ENCODE data around the gene PLEKHA4. TPM values are rescaled to one million over a fixed set of nuclear protein-coding genes. Genes with fewer than 3 reads are reported as not detected.
"Not testable (repeated sequence)": the region's sequence is repeated elsewhere in the genome, so short reads cannot be mapped to it uniquely, and the experiment has no call there.

PLEKHA4 gene
- total RNA-seq, 1 donor from 2014 or later: 29.5 TPM

- no peak for DNase-seq (ENCODE audit: low read depth)
These were observed 22.1 kb upstream of the PLEKHA4 start for GRCh38 chr19:48890551-48890950.

- not testable (repeated sequence) for DNase-seq (ENCODE audit: low read depth)
These were observed 21.1 kb upstream of the PLEKHA4 start for GRCh38 chr19:48889496-48889895.

DNA sequence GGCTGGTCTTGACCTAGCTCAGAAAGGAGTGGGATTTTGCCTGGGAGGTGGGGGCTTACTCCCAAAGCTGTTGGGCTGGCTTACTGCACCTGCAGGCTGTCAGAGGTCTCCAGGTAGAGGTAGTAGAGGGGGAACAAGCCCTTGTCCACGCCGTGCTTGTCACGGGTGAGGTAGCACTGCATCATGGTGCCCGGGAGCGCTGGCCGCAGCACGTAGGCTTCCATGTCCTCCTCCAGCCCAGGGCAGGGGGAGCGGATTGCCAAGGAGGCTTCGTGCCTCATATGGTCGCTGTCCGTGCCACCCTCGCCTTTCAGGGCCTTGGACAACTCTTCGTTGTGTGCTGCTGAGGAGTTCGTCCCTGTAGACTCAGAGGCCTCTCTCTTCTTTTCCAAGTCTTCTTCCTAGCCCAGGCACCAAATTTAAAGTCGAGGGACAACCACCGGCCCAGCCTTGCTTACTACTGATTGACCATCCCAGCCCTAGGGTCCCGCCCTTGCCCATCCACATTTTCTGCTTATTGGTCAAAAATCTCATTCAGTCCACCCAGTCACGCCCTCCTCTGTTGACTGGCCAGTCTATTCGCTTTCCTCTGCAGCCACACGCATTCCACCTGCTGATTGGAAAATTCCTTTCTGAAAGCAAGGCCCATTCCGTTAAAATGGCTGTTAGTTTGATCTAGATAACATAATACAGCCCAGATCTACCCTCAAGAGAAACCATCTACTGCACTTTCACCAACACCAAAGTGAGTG lies 19.6 kb upstream of the PLEKHA4 start:
- no peak for DNase-seq (ENCODE audit: low read depth)

DNA sequence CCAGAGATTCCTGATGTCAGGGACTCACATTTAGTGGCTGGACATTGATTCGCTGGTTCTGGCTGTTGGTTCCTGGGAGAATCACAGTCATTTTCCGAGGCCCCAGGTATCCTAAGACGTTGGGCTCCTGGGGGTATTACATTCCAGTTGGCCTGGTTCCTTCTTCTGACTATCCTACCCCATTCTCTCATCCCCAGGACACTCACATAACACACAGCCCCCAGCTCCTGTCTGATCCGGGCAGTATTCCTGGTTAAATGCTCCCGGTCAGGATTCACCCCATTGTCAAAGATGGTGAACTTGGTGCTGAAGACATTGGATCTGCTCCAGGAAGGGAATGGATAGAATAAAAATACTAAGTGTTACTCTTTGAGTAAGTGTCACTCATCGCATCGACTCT lies 15.3 kb upstream of the PLEKHA4 start:
- no peak for DNase-seq (ENCODE audit: low read depth)

DNA sequence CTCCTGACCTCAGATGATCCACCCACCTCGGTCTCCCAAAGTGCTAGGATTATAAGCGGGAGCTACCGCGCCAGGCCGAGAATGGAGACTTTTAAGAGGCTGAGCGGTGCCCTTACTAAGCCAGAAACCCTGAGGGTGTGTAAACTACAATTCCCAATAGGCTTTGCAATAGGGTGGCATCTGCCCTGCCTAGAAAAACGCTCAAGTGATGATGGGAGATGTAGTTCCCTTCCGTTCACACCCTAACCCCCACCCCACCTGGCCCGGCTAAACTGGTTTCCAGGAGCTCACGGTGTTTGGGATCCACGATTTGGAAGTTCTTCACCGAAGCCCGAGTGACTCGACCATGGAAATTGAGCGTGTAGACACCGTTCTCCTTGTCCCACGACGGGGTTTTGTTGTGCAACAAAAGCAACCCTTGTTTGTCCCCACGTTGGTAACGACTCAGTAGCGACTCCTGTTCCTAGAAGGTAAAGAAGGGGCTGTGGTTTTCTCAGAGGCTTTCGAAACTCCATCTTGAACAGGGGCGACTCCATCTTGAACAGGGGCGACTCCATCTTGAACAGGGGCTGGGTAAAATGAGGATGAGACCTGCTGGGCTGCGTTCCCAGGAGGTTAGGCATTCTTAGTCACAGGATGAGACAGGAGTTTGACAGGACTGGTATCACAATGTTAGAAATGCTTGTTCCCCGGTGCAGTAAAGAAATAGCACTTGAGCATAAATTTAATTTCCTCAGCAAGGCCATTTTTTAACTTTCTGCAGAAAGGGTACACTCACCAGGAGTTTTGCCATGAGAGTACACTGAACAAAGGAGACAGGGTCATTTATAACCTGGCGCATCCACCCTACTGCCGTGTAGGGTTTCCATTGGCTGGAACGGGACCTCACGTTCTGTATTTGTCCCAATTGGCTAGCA lies 13.6 kb upstream of the PLEKHA4 start:
- no peak for DNase-seq (ENCODE audit: low read depth)

DNA sequence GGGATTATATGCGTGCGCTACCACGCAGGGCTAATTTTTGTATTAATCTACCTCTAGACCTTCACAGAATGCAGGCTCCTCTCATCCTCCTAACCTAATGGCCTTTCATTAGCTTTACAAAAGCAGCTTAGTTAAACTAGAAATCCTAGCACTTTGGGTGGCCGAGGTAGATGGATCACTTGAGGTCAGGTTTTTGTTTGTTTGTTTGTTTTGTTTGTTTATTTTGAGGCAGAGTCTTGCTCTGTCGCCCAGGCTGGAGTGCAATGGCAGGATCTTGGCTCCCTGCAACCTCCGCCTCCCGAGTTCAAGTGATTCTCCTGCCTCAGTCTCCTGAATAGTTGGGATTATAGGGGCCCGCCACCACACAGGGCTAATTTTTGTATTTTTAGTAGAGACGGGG lies 11.3 kb upstream of the PLEKHA4 start:
- not testable (repeated sequence) for DNase-seq (ENCODE audit: low read depth)

DNA sequence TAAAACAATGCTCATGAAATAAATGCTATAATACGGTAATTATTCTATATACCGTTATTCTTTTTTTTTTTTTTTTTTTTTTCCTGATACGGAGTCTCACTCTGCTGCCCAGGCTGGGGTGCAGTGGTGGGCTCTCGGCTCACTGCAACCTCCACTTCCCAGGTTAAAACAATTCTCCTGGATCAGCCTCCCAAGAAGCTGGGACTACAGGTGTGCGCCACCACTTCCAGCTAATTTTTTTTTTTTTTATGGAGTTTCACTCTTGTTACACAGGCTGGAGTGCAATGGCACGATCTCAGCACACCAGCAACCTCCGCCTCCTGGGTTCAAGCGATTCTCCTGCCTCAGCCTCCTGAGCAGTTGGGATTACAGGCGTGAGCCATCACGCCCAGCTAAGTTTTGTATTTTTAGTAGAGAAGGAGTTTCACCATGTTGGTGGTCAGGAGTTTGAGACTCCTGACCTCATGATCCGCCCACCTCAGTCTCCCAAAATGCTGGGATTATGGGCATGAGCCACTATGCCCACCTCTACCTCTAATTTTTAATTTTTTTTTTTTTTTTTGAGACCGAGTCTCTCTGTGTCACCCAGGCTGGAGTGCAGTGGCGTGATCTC lies 10.7 kb upstream of the PLEKHA4 start:
- DNase-seq (ENCODE audit: low read depth): no peak

DNA sequence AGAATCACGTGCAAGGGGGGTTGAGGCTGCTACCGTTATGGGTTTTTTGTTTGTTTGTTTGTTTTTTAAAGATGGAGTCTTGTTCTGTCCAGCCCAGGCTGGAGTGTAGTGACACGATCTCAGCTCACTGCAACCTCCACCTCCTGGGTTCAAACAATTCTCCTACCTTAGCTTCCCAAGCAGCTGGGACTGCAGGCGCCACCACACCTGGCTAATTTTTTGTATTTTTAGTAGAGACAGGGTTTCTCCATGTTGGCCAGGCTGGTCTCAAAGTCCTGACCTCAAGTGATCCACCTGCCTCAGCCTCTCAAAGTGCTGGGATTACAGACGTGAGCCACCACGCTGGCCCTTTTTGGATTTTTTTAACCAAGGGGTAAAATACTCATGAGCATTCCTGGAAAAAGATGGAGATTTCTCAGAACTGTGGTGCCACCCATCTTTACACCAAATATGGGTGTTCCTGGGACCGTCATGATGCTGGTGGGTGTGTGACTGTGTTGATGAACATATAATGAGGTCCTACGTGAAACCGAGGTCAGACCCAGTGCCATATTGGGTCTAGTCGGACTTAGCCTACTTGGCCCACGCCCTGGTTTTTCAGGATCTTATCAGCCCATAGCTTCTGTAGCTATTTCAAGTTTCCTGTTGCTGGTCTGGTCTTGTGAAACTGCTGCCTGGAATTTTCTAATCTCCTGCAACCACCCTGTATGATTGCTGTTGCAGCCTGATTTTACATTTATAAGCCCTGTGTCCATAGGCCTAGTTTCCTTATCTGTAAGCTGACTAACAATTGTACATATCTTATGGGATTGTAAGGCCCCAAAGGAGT lies 10.0 kb upstream of the PLEKHA4 start:
- no peak for DNase-seq (ENCODE audit: low read depth)

GRCh38 chr19:48877855-48878195 lies 9.4 kb upstream of the PLEKHA4 start:
- no peak for DNase-seq (ENCODE audit: low read depth)

- DNase-seq (ENCODE audit: low read depth): not testable (repeated sequence)
These were observed 7.9 kb upstream of the PLEKHA4 start for GRCh38 chr19:48876043-48876981.

DNA sequence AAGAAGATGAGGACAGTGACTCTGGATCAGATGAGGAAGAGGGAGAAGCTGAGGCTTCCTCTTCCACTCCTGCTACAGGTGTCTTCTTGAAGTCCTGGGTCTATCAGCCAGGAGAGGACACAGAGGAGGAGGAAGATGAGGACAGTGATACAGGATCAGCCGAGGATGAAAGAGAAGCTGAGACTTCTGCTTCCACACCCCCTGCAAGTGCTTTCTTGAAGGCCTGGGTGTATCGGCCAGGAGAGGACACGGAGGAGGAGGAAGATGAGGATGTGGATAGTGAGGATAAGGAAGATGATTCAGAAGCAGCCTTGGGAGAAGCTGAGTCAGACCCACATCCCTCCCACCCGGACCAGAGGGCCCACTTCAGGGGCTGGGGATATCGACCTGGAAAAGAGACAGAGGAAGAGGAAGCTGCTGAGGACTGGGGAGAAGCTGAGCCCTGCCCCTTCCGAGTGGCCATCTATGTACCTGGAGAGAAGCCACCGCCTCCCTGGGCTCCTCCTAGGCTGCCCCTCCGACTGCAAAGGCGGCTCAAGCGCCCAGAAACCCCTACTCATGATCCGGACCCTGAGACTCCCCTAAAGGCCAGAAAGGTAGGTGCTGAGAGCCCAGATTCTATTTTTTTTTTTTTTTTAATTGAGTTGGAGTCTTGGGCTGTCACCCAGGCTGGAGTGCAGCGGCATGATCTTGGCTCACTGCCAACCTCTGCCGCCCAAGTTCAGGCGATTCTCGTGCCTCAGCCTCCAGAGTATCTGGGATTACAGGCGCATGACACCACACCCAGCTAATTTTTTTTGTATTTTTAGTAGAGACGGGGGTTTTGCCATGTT lies 6.1 kb upstream of the PLEKHA4 start:
- DNase-seq (ENCODE audit: low read depth): peak; percentile 24

DNA sequence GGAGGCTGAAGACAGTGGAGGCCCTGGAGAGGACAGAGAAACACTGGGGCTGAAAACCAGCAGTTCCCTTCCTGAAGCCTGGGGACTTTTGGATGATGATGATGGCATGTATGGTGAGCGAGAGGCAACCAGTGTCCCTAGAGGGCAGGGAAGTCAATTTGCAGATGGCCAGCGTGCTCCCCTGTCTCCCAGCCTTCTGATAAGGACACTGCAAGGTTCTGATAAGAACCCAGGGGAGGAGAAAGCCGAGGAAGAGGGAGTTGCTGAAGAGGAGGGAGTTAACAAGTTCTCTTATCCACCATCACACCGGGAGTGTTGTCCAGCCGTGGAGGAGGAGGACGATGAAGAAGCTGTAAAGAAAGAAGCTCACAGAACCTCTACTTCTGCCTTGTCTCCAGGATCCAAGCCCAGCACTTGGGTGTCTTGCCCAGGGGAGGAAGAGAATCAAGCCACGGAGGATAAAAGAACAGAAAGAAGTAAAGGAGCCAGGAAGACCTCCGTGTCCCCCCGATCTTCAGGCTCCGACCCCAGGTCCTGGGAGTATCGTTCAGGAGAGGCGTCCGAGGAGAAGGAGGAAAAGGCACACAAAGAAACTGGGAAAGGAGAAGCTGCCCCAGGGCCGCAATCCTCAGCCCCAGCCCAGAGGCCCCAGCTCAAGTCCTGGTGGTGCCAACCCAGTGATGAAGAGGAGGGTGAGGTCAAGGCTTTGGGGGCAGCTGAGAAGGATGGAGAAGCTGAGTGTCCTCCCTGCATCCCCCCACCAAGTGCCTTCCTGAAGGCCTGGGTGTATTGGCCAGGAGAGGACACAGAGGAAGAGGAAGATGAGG lies 5.3 kb upstream of the PLEKHA4 start:
- DNase-seq (ENCODE audit: low read depth): no peak

- DNase-seq (ENCODE audit: low read depth): peak; percentile 96
These were observed 4.6 kb upstream of the PLEKHA4 start for GRCh38 chr19:48872884-48873475.

- peak; percentile 98 for DNase-seq (ENCODE audit: low read depth)
These were observed 3.9 kb upstream of the PLEKHA4 start, which contains the start of gene PPP1R15A for GRCh38 chr19:48872182-48872883. Gene PPP1R15A, plus strand, starts transcription at chr19:48872421. Its CDS starts 813 bp downstream, at chr19:48873234.

GRCh38 chr19:48871471-48872181 lies 3.2 kb upstream of the PLEKHA4 start:
- DNase-seq (ENCODE audit: low read depth): not testable (repeated sequence)

- no peak for DNase-seq (ENCODE audit: low read depth)
These were observed 1.6 kb upstream of the PLEKHA4 start for GRCh38 chr19:48870048-48870447.

All from myocyte (in vitro differentiated cells).